ENCODE data around the gene MYO1D.

The MYO1D gene

DNA sequence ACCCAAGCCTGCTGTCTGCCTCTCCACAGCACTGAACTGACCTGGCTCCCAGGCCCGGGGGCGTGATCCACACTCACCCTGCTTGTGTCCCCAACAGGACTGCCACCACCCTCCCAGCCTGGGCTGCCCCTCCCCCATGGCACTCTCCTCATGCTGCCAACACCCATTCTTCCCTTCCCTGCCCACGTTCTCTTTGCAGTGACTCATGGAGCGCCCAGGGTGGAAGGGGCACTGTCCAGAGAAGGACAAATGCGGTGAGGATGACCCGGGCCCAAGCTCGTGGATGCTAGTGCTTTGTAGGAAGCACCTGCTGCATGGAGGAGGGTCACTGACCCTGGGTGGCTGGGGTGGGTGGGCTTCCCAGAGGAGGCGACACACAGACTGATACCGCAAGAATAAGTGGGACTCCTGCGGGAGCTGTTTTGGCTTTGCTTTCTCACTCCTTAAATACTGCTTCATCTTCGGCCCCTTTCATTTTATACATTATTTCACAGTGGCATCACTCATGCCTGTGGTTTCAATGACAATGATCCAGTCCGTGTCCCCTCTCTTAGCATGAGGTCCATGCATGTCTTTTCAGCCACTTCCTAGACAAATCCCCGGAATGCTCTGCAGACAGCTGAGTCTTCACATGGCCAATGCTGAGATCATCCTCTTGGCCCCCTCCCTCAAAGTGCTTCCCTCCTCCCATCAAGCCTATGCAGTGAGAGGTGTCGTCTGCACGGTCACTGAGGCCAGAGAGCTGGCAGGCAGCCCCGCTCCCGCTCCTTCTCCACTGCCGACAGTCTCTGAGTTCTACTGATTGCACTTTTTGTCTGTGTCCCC is 372.5 kb downstream of the MYO1D start:
- no peak for DNase-seq (ENCODE audit: low read depth in 2 of 2)

DNA sequence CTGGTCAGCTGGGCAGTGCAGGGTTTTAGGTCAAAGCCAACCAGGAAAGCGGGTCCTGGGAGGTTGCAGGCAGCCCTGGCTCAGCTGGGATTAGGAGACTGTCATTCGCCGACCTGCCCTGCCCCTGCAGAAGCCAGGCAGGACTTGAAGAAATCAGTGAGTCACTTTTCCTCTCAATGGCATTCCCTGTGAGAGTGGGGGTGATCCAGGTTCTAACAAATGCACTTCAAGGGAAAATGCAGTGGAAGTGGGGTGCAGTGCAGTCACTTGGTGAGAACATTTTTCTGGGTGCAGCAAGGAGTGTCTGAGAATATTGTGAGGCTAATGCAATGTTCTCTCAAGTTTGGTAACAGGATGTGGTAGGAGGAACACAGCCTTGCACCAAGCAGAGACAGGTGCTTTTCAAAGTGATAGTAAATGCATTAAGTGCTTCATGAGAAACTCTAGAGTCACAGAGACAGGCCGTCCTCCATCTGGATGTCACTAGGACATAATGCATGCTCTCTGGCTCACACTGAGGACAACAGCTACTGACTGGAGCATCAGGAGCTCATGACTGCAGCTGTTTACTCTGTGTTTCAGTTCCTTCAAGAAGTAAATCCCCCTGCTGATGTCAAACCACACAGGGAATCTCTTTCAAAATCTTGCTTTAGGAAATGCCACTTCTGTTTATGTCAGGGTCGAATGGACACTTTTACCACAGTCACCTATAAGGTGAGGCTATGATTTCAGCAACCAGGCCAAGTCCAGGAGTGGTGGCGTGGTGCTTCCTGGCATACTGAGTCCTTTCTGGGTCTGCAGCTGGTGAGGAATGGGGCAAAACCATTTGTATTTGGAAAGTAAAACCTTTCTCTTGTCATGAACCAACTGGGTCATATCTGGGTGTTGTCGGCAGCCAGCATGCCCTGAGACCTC is 373.4 kb downstream of the MYO1D start:
- no peak for DNase-seq (ENCODE audit: low read depth in 2 of 2)

GRCh38 chr17:32502710-32503109 is 374.2 kb downstream of the MYO1D start:
- DNase-seq (ENCODE audit: low read depth in 2 of 2), result no peak

GRCh38 chr17:32502013-32502412 is 374.9 kb downstream of the MYO1D start:
- DNase-seq (ENCODE audit: low read depth in 2 of 2), result no peak

DNA sequence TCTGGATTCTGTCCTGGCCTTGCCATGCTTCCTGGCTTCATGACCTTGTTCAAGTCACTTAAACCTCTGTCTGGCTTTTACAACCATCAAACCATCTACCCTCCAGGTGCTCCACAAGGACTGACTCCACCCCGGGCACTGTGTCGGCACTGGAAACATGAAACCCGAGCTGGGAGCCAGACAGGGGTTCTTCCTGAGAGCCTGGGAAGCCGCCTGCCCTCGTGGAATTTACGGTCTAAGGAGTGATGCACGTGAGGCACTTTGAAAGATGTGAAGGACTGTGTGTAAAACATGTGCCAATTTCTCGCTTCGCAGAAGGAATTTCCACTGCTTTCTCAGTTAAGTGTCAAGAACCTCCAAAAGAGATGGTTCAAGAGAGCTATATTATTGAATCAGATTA is 378.5 kb downstream of the MYO1D start:
- DNase-seq (ENCODE audit: low read depth in 2 of 2), result no peak

GRCh38 chr17:32497431-32498205 is 379.3 kb downstream of the MYO1D start:
- DNase-seq (ENCODE audit: low read depth in 2 of 2), result no peak

DNA sequence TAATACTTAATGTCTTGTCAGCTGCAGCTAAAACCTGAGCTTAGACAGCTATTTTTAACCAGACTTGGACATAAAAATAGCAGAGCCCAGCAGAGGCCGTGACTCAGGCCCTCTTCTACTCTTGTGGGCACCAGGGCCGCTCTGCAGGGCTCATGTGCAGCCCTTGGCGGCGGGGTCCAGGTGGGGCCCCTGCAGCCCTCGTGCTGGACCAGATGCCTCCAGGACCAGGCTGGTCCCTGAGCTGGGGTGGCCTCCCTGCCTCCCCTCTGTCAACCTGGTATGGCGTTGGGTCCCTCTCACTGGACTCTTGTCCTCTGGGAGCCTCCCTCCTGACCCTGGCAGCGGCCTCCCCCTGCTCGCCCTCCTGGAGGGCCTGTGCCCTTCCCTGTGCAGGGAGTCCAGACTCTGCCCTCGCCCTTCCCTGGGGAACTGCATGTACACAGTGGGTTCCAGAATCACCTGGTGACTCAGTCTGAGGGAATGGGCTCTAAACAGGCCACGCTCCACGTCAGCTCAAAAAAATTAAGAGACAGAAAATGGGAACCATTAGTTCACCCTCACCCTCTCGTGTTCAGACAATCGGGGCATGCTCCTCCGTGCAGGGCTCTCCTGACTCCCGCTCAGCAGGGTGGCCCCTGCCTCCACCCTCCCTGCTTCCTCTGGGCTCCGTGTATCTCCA is 380.4 kb downstream of the MYO1D start:
- DNase-seq (ENCODE audit: low read depth in 2 of 2), result peak; percentile 61 to 72

DNA sequence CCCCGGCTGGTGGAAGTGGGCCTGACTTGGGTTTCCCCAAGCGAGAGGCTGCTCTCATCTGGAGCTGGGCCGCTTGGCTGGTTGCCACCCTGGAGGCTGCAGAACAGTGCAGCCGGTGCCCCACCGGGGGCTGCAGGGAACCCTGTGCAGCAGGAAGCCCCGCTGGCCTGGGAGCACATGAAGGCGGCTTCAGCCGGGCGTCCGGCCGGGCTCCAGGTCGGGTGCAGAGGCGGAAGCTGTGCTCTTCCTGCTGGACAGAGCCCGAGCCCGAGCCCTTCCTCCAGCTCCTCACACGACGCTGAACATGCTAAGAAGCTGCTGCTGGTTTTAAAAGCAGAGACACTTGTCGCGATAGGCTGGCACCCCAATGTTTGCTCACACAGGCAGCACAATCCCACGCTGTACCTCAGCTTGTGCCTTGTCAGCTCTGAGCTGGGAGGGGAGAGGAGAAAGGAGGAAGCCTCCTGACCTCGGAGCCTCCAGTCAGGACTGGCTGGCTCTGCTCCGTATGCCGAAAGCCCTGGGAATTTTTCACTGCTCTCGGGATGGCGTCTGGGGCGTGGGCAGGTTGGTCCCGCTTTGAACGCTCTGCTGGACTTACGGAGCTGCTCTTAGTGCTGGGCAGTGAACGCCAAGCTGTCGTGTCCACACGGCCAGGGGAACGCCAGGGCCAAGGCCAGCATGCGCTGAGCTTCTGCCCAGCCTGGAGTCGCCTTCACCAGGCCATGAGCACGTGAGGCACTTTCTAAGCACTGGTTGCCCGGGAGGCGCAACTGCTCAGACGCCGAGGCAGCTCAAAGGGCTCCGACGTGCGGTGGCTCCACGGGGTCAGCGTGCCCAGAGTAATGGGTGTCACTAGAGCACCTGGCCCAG is 381.3 kb downstream of the MYO1D start:
- DNase-seq (ENCODE audit: low read depth in 2 of 2), result no peak

DNA sequence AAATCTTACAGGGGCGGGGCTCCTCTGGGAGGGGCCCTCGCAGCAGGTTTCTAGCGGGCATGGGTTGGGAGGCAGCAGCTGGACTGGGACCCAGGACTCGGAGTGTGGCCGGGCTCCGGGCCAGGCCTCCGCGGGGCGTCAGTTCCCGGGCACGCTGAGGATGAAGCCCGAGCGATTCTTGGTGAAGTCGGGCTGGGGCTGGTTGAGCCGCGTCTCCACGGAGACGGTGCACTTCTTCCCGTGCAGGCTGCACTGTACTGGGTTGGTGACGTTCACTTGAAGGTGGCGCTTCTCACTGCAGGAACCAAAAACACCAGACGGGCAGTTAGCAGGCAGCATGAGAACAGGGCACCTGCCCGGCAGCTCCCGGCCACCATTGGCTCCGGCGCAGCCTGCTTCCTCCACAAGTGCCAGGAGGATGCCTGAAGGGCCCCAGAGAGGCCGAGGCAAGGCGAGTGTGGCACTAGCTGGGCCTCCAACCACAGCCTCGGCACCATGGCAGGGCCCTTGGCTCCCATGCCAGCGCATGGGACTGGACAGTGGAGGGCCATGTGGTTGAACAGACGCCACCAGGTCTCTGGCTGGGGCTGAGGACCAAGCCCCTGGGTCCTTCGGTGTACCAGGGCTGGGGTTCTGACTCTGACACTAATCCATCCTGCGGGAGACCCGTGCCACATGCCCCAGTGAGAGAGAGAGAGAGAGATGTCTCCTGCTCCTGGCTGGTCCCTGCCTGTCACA is 382.1 kb downstream of the MYO1D start:
- DNase-seq (ENCODE audit: low read depth in 2 of 2), result no peak

DNA sequence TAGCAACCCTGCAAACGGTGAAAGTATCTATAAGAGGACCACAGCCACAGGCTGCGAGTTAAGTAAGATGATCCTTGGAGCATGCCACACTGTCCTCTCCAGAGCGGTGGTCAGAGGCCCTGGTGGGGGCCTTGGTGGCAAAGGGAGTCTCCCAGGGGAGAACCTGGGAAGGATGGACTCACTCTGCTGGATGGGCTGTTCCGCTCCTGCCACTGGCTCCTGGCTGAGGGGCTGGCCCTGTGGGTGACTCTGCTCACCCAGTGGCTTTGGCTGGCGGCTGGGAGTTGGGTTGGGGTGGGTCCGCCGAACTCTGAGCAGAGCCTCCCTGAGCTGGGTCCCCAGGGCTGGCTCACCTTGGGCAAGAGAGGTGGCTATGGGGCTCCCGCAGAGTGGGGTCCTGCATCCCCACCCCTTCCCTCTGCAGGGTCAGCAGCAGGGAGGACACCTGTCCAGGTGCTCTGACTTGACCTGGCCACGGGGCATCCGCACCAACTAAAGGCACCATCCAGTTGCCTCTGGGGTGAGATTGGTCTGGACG is 382.9 kb downstream of the MYO1D start:
- no peak for DNase-seq (ENCODE audit: low read depth in 2 of 2)

DNA sequence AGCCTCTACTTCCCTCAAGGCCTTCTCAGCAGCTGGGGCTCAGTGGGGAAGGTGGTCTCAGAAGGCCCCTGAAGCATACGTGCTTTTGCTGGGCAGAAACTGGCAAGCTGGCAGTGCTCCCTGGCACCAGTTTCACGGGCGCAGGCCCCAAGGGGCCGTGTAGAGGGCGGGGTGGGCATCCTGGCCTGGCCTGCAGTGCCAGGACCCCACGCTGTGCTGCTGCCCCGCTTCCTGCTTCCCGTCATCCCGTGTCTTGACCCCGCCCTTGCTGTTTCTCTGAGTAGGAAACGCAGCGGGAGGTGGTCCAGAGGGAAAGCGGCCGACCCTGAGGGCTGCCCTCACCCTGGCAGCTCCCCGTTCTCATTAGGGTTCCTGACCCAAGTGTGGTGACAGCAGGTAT is 383.4 kb downstream of the MYO1D start:
- no peak for DNase-seq (ENCODE audit: low read depth in 2 of 2)

DNA sequence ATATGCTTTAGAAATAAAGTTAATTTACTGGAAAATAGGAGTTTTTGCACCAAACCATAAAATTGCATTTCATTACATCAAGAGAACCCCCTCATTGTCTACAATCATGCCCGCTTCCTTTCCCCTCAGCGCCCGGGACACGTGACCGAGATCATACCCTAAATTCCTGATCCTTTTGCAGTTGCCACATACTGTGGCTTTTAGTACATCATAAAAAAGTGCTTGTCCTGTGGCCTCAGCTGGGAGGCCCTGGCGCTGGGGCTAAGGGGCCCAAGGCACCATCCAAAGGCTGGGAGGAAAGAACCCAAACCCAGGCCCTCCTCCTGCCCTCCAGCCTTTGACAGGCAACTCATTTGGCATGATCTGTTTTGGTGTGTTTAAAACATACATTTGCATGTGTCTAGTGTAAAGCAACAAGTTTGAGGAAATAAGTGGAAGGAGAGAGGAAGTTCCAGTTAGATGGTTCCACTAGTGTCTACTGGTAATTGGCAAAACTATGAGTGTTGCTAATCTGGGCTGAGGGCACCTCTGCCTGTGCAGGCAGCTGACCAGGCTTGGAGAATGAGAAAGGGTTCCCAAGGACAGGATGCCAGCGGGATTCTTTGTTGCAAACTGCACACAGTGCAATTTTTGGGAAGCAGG is 384.2 kb downstream of the MYO1D start:
- DNase-seq (ENCODE audit: low read depth in 2 of 2), result no peak

GRCh38 chr17:32492264-32492589 is 384.7 kb downstream of the MYO1D start:
- no peak for DNase-seq (ENCODE audit: low read depth in 2 of 2)

GRCh38 chr17:32491371-32492263 is 385.3 kb downstream of the MYO1D start:
- no peak for DNase-seq (ENCODE audit: low read depth in 2 of 2)

DNA sequence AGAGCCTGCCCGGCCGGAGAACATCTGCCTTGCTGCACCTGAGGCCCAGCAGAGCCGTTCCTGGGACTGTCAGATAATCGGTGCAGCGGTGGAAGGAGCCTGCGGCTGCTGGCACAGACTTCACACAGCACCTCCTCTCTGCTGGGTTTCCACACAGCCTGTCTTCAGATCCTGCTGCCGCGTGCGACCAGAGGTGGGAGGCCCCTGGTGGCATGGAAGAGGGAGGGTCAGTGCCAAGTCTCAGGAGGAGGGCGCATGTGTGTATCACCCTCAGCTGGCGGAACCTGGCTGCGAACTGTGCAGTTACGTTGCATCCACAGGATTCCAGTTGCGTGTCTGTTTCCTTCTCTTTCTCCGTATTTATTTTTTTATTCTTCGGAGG is 386.8 kb downstream of the MYO1D start:
- no peak for DNase-seq (ENCODE audit: low read depth in 2 of 2)

DNA sequence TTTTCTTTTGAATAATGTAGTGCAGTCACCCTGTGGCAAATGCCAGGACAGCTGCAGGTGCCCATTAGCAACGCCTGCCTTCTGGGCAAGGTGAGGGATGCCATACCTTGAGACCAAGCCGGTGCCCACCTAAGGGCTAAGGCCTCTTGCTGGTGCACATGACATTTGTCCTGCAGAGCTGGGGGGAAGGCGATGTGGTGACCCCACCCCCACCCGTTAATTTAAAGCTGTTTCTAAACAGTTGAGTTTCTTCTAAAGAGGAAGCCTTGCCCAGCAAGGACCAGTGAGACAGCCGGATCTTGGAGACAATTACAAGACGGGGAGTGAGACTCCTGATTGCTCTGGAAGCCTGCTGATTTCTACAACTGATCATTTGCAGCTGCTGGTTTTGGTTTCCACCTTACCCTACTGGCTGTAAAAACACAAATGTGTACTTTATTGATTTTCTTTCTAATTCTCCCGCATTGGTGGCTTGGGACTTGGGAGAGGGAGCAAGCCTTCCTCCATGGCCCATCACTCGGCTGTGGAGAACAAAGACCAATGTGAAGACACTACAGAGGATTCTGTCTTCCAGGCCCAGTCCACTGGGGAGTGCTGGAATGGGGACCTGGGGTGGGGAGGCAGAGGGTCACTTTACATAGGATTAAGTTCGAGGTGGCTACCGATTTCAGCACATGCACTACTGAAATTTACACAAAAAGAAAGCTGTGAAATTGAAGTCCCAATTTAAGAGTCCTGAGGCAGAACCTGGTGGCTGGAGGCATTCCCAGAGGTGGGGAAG is 387.4 kb downstream of the MYO1D start:
- no peak for DNase-seq (ENCODE audit: low read depth in 2 of 2)

GRCh38 chr17:32488604-32489180 is 388.2 kb downstream of the MYO1D start:
- DNase-seq (ENCODE audit: low read depth in 2 of 2), result no peak
